ENCODE results near the gene POLR3GL. TPM values are rescaled to one million over a fixed set of nuclear protein-coding genes. Genes with fewer than 3 reads are reported as not detected.

POLR3GL gene
- total RNA-seq, 1 experiment from 2014 or later: 9.9 TPM

- BruUV-seq (replicated peaks): no TSS peak
- intact Hi-C loops (cut with micrococcal nuclease; ENCODE audit: unreplicated experiment): no loop called here
- H3K9me3 Mint-ChIP-seq (ENCODE audit: low read depth, unreplicated experiment): no peaks in the 10 kb centered on the region
- no peaks in the 10 kb centered on the region for H3K4me1 Mint-ChIP-seq (ENCODE audit: low read depth, unreplicated experiment)
- H3K27me3 Mint-ChIP-seq (ENCODE audit: unreplicated experiment): no peaks in the 10 kb centered on the region
- peaks cover 9% of the 10 kb centered on the region for H3K36me3 Mint-ChIP-seq (ENCODE audit: insufficient read depth, unreplicated experiment)
- no peak for TF ChIP-seq CTCF (IDR thresholded peaks at IDR 0.05; ENCODE audit: unreplicated experiment)
- no peak overlapping the region for H3K4me3 Mint-ChIP-seq (ENCODE audit: low read depth, unreplicated experiment)
- no peak for DNase-seq
- CTCF ChIA-PET: no interaction called here
- H3K27ac Mint-ChIP-seq (ENCODE audit: unreplicated experiment): no peak overlapping the region
Observed at GRCh38 chr1:145975216-145975615, 10.7 kb downstream of the POLR3GL start.

- Mint-ChIP-seq H3K9me3 (ENCODE audit: low read depth, unreplicated experiment) (no peaks in the 10 kb centered on the region), H3K27me3 (ENCODE audit: unreplicated experiment) (no peaks in the 10 kb centered on the region), H3K36me3 (ENCODE audit: insufficient read depth, unreplicated experiment) (peaks cover 9% of the 10 kb centered on the region), H3K4me1 (ENCODE audit: low read depth, unreplicated experiment) (no peaks in the 10 kb centered on the region), H3K4me3 (ENCODE audit: low read depth, unreplicated experiment) (no peak overlapping the region), H3K27ac (ENCODE audit: unreplicated experiment) (no peak overlapping the region)
- BruUV-seq (replicated peaks): no TSS peak
- CTCF ChIA-PET: interaction anchor here (0.8 to 4.6 kb wide), 8 partner anchors 12 to 237 kb away, joined by 3 to 32 read pairs (median 5); partner anchors contain the start of genes ANKRD34A, POLR3GL and RBM8A
- no peak for DNase-seq
- TF ChIP-seq CTCF (IDR thresholded peaks at IDR 0.05; ENCODE audit: unreplicated experiment): no peak
- intact Hi-C loops (cut with micrococcal nuclease; ENCODE audit: unreplicated experiment): no loop called here
Observed at GRCh38 chr1:145977016-145977415, 12.5 kb downstream of the POLR3GL start.

- BruUV-seq (replicated peaks): no TSS peak
Observed at GRCh38 chr1:145977486-145978470, 13.3 kb downstream of the POLR3GL start.

GRCh38 chr1:145978471-145978853 lies 14.0 kb downstream of the POLR3GL start:
- Mint-ChIP-seq H3K27ac (ENCODE audit: unreplicated experiment) (no peak overlapping the region), H3K27me3 (ENCODE audit: unreplicated experiment) (no peaks in the 10 kb centered on the region), H3K4me1 (ENCODE audit: low read depth, unreplicated experiment) (peaks cover 7% of the 10 kb centered on the region), H3K9me3 (ENCODE audit: low read depth, unreplicated experiment) (no peaks in the 10 kb centered on the region), H3K4me3 (ENCODE audit: low read depth, unreplicated experiment) (no peak overlapping the region), H3K36me3 (ENCODE audit: insufficient read depth, unreplicated experiment) (peaks cover 9% of the 10 kb centered on the region)
- CTCF ChIA-PET: interaction anchor here (1.2 to 4.6 kb wide), 7 partner anchors 14 to 87 kb away, joined by 4 to 32 read pairs (median 7); partner anchors contain the start of genes ANKRD34A, LIX1L, POLR3GL and TXNIP
- TF ChIP-seq CTCF (IDR thresholded peaks at IDR 0.05; ENCODE audit: unreplicated experiment): no peak
- no TSS peak for BruUV-seq (replicated peaks)
- intact Hi-C loops (cut with micrococcal nuclease; ENCODE audit: unreplicated experiment): loop anchor here (1.0 kb wide), 1 partner anchor 29 kb away; no protein-coding TSS in a partner anchor
- no peak for DNase-seq

More at GRCh38 chr1:145977486-145978470, 13.3 kb downstream of the POLR3GL start:
- DNase-seq: peak; percentile 71
- intact Hi-C loops (cut with micrococcal nuclease; ENCODE audit: unreplicated experiment): loop anchor here (1.0 kb wide), 1 partner anchor 30 kb away; no protein-coding TSS in a partner anchor
- H3K27ac Mint-ChIP-seq (ENCODE audit: unreplicated experiment): no peak overlapping the region
- no peak overlapping the region for H3K4me3 Mint-ChIP-seq (ENCODE audit: low read depth, unreplicated experiment)
- H3K9me3 Mint-ChIP-seq (ENCODE audit: low read depth, unreplicated experiment): no peaks in the 10 kb centered on the region
- H3K36me3 Mint-ChIP-seq (ENCODE audit: insufficient read depth, unreplicated experiment): peaks cover 9% of the 10 kb centered on the region
- no peaks in the 10 kb centered on the region for H3K27me3 Mint-ChIP-seq (ENCODE audit: unreplicated experiment)
- H3K4me1 Mint-ChIP-seq (ENCODE audit: low read depth, unreplicated experiment): peaks cover under 1% of the 10 kb centered on the region
- CTCF ChIA-PET: interaction anchor here (0.8 to 4.6 kb wide), 11 partner anchors 13 to 238 kb away, joined by 3 to 32 read pairs (median 5); partner anchors contain the start of genes ANKRD34A, LIX1L, POLR3GL and RBM8A
- peak; percentile 79 for TF ChIP-seq CTCF (IDR thresholded peaks at IDR 0.05; ENCODE audit: unreplicated experiment)
